GM21737 (cell line): ENCODE data around the gene RCE1.

Source experiments
- ATAC-seq: cut with Tn5 transposase; IDR thresholded peaks from one replicate; pipeline ENCODE4 v1.9.1; 2021; ENCODE audit warnings: mild to moderate bottlenecking, moderate library complexity; ENCODE audit not compliant: unreplicated experiment

Gene RCE1

GRCh38 chr11:66856496-66857233 lies 13.4 kb downstream of the RCE1 start, which contains the start of gene LRFN4:
TSS of gene LRFN4 (plus strand) at chr11:66857064. CDS start at chr11:66857745, 681 bp downstream.
- peak; percentile 20 for ATAC-seq

GRCh38 chr11:66857234-66857926 lies 14.1 kb downstream of the RCE1 start:
- ATAC-seq: no peak

- no peak for ATAC-seq
These were observed 14.6 kb downstream of the RCE1 start for GRCh38 chr11:66857927-66858185.

DNA sequence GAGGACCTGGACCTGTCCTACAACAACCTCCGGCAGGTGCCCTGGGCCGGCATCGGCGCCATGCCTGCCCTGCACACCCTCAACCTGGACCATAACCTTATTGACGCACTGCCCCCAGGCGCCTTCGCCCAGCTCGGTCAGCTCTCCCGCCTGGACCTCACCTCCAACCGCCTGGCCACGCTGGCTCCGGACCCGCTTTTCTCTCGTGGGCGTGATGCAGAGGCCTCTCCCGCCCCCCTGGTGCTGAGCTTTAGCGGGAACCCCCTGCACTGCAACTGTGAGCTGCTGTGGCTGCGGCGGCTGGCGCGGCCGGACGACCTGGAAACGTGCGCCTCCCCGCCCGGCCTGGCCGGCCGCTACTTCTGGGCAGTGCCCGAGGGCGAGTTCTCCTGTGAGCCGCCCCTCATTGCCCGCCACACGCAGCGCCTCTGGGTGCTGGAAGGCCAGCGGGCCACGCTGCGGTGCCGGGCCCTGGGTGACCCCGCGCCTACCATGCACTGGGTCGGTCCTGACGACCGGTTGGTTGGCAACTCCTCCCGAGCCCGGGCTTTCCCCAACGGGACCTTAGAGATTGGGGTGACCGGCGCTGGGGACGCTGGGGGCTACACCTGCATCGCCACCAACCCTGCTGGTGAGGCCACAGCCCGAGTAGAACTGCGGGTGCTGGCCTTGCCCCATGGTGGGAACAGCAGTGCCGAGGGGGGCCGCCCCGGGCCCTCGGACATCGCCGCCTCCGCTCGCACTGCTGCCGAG lies 15.1 kb downstream of the RCE1 start:
- no peak for ATAC-seq

DNA sequence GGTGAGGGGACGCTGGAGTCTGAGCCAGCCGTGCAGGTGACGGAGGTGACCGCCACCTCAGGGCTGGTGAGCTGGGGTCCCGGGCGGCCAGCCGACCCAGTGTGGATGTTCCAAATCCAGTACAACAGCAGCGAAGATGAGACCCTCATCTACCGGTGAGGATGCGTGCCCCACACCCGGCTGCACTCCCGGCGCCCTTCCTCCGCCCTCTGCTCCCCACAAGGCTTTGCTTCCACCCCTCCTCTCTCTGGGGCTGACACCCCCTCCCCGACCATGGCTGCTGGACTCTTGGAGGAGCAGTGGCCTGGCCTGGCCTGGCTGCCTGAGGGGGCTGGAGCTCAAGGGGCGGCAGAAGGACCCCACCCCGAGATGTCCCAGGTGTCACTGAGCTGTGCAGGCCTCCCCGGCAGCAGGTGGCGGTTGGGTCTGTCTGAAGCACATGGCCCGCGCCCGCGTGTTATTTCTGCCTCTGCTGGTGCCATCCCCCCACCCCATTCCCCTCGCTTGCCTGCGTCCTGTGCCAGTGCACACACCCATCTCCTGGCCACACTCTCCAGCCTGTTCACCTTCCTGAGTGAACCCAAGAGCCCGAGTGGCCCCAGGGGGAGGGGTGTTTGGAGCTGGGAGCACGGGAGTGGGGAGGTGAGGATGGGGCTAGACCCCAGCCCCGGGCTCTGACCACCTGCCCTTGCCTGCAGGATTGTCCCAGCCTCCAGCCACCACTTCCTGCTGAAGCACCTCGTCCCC lies 15.9 kb downstream of the RCE1 start:
- no peak for ATAC-seq

DNA sequence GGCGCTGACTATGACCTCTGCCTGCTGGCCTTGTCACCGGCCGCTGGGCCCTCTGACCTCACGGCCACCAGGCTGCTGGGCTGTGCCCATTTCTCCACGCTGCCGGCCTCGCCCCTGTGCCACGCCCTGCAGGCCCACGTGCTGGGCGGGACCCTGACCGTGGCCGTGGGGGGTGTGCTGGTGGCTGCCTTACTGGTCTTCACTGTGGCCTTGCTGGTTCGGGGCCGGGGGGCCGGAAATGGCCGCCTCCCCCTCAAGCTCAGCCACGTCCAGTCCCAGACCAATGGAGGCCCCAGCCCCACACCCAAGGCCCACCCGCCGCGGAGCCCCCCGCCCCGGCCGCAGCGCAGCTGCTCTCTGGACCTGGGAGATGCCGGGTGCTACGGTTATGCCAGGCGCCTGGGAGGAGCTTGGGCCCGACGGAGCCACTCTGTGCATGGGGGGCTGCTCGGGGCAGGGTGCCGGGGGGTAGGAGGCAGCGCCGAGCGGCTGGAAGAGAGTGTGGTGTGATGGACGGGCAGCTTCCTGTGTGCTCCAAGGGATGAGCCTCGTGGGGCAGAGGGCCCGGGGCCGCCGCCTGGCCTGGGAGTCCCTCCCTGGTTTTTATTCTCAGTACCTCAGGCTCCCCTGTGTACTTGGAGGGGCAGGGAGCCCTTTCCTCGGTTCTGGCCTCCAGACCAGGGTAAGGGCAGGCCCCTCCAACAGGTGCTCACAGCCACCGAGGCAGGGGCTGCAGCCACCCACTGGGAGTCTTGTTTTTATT lies 16.6 kb downstream of the RCE1 start:
- no peak for ATAC-seq

- no peak for ATAC-seq
These were observed 17.2 kb downstream of the RCE1 start for GRCh38 chr11:66860449-66860831.

- no peak for ATAC-seq
These were observed 18.0 kb downstream of the RCE1 start for GRCh38 chr11:66861038-66861773.

DNA sequence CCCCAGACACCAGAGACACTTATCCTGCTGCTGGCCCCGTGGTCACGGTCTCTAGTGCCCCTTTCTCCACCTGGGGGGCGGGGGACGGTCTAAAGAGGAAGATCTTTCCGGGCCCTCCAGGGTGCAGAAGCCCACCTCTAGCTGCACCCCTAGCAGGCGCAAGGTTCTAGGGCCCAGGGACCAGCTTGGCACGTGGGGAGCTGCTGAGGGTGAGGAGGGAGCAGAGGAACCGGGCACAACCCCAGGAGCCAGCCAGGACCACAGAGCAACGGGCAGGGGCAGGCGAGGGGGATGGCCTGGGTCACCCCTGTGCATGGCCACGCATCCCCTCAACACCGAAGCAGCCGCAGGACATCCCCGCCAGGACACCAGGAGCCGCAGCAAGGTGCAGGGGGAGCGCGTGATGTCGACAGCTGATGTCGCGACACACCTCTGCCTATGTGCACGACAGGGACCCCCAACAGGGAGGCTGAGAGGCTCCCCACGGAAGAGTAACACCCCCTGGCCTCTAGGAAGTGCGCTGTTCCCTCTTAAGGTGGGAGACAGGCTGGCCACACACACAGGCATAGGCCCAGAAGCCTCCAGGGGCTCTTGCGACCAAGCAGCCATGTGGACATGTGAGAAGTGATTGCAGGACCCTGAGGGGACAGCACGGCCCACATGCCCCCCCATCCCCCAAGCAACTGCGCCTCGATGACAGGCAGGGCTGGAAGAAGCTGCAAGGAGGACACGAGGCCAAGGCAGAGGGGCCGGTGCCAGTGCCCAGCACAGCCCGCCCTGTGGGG lies 18.7 kb downstream of the RCE1 start:
- no peak for ATAC-seq

- no peak for ATAC-seq
These were observed 19.4 kb downstream of the RCE1 start for GRCh38 chr11:66862559-66863037.

GRCh38 chr11:66863428-66864125 lies 20.3 kb downstream of the RCE1 start:
- no peak for ATAC-seq

GRCh38 chr11:66864172-66864901 lies 21.1 kb downstream of the RCE1 start:
- no peak for ATAC-seq

GRCh38 chr11:66864924-66865697 lies 21.9 kb downstream of the RCE1 start:
- no peak for ATAC-seq

- ATAC-seq: no peak
These were observed 22.8 kb downstream of the RCE1 start for GRCh38 chr11:66866007-66866406.

GRCh38 chr11:66866511-66866986 lies 23.3 kb downstream of the RCE1 start:
- ATAC-seq: no peak

- no peak for ATAC-seq
These were observed 24.3 kb downstream of the RCE1 start for GRCh38 chr11:66867425-66868040.
